ENCODE results near the gene TSPAN19.
A peak's percentile ranks its signal among the peaks of the same experiment; 100 is the strongest.

The TSPAN19 gene

DNA sequence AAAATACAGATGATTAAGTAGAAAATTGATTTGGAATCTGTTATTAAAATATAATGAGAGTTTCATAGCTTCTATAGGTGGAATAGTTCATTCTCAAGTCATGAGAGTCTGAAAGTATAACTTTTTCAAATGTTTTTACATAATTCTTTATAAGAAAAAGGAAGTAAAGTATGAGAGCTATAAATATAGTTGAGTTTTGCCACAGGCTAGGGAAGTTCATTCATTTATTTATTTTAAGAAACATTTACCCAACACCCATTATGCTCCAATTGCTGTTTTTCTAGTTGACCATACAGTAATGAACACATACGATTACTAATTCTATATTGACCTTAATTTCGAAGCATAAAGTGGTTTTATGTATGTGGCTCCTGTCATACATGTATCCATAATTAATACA is 24.8 kb upstream of the TSPAN19 start:
- TF ChIP-seq, protein P1, sequence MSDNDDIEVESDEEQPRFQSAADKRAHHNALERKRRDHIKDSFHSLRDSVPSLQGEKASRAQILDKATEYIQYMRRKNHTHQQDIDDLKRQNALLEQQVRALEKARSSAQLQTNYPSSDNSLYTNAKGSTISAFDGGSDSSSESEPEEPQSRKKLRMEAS (IDR thresholded peaks at IDR 0.05; ENCODE audit: low read depth, low read length): no peak
- TF ChIP-seq CTCF (IDR thresholded peaks at IDR 0.05; ENCODE audit: low read depth, low read length) (no peak), MYC (IDR thresholded peaks at IDR 0.05; ENCODE audit: low read depth, low read length) (no peak), POLR2A (IDR thresholded peaks at IDR 0.05; ENCODE audit: extremely low read depth, insufficient read length) (no peak)
- no peak overlapping the region for H3K4me3 ChIP-seq (ENCODE audit: low read depth, low read length)
- no peak for DNase-seq (ENCODE audit: low read depth)

GRCh38 chr12:85059594-85059993 is 23.5 kb upstream of the TSPAN19 start:
- no peak overlapping the region for H3K4me3 ChIP-seq (ENCODE audit: low read depth, low read length)
- TF ChIP-seq MYC (IDR thresholded peaks at IDR 0.05; ENCODE audit: low read depth, low read length): no peak
- TF ChIP-seq, protein P1 (IDR thresholded peaks at IDR 0.05; ENCODE audit: low read depth, low read length): no peak
- TF ChIP-seq POLR2A (IDR thresholded peaks at IDR 0.05; ENCODE audit: extremely low read depth, insufficient read length): no peak
- no peak for TF ChIP-seq CTCF (IDR thresholded peaks at IDR 0.05; ENCODE audit: low read depth, low read length)
- no peak for DNase-seq (ENCODE audit: low read depth)

DNA sequence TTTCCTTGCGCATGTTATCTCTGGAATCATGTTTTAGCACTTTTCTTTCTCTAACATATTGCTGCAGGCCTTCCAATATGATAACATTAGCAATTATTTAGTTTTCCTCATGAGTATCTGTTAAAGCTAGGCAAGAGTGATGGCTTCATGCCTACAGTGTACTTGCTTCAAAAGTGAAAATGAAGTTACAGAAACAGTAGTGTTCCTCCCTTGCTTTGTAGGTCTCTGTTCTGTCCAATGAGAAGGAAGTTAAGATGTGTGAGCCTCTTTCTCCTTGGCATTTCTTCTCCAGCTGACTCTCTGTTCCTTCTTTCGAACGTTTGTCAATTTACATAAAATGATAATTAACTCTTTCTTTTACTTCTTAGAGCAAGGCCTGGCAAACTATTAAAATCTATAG is 22.3 kb upstream of the TSPAN19 start:
- no peak overlapping the region for H3K4me3 ChIP-seq (ENCODE audit: low read depth, low read length)
- TF ChIP-seq, protein P1 (IDR thresholded peaks at IDR 0.05; ENCODE audit: low read depth, low read length): no peak
- TF ChIP-seq MYC (IDR thresholded peaks at IDR 0.05; ENCODE audit: low read depth, low read length) (no peak), POLR2A (IDR thresholded peaks at IDR 0.05; ENCODE audit: extremely low read depth, insufficient read length) (no peak), CTCF (IDR thresholded peaks at IDR 0.05; ENCODE audit: low read depth, low read length) (no peak)
- DNase-seq (ENCODE audit: low read depth): no peak

GRCh38 chr12:85057370-85057963 is 21.4 kb upstream of the TSPAN19 start:
- no peak overlapping the region for H3K4me3 ChIP-seq (ENCODE audit: low read depth, low read length)
- TF ChIP-seq, protein P1 (IDR thresholded peaks at IDR 0.05; ENCODE audit: low read depth, low read length): no peak
- TF ChIP-seq MYC (IDR thresholded peaks at IDR 0.05; ENCODE audit: low read depth, low read length) (no peak), CTCF (IDR thresholded peaks at IDR 0.05; ENCODE audit: low read depth, low read length) (peak; percentile 70), POLR2A (IDR thresholded peaks at IDR 0.05; ENCODE audit: extremely low read depth, insufficient read length) (no peak)
- DNase-seq (ENCODE audit: low read depth): peak; percentile 68

GRCh38 chr12:85043829-85044228 is 7.8 kb upstream of the TSPAN19 start:
- no peak for TF ChIP-seq CTCF (IDR thresholded peaks at IDR 0.05; ENCODE audit: low read depth, low read length)
- TF ChIP-seq MYC (IDR thresholded peaks at IDR 0.05; ENCODE audit: low read depth, low read length): no peak
- no peak overlapping the region for H3K4me3 ChIP-seq (ENCODE audit: low read depth, low read length)
- DNase-seq (ENCODE audit: low read depth): no peak

- no peak for TF ChIP-seq MYC (IDR thresholded peaks at IDR 0.05; ENCODE audit: low read depth, low read length)
- TF ChIP-seq CTCF (IDR thresholded peaks at IDR 0.05; ENCODE audit: low read depth, low read length): no peak
- TF ChIP-seq POLR2A (IDR thresholded peaks at IDR 0.05; ENCODE audit: extremely low read depth, insufficient read length): no peak
- TF ChIP-seq, protein P1 (IDR thresholded peaks at IDR 0.05; ENCODE audit: low read depth, low read length): no peak
- H3K4me3 ChIP-seq (ENCODE audit: low read depth, low read length): no peak overlapping the region
- DNase-seq (ENCODE audit: low read depth): no peak
These were observed 5.3 kb upstream of the TSPAN19 start for GRCh38 chr12:85041395-85041794.
